HS-27A (cell line): ENCODE measurements around the gene NECTIN1.

Experiments used
- DNase-seq: peaks from one replicate; pipeline ENCODE4 v3.0.0-alpha.2; 2012; ENCODE audit warnings: low read depth, missing footprints

Gene NECTIN1

DNA sequence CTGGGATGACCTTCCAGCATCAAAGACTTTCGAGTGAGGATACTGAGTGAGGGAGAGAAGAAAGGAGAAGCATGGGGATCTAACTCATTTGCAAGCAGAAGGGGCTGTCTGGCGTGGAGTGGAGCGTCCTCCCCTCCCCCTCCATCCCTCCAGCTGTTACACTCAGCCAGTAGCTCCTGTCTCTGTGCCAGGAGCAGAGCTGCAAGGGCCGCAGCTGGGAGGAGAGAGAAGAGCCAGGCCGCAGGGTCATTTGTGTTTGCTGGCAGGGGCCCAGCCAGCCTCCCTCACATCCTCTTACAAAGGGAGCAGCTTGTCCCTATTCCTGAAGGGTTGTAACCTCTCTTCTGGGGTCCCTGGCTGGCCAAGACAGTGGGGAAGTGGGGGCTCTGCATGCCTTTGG is 57.9 kb downstream of the NECTIN1 start:
- DNase-seq, result no peak

DNA sequence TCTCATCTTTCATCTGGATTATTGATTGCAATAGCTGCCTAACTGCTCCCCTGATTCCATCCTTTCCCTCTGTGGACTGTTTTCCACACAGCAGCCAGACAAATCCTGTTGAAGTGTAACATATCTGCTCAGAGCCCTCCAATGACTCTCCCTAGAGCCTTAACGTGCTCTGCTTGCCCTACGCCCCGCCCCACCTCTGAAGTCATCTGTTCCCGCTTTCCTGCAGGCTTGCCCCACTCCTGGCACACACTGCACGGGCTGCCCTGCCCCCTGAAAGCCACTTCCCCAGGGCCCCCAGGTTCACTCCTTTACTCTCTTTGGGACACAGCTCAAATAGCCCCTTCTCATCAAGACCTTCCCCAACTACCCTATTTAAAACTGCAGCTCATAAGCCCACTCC is 59.5 kb downstream of the NECTIN1 start:
- no peak for DNase-seq

- no peak for DNase-seq
Measured at GRCh38 chr11:119668676-119669075, 60.3 kb downstream of the NECTIN1 start.

DNA sequence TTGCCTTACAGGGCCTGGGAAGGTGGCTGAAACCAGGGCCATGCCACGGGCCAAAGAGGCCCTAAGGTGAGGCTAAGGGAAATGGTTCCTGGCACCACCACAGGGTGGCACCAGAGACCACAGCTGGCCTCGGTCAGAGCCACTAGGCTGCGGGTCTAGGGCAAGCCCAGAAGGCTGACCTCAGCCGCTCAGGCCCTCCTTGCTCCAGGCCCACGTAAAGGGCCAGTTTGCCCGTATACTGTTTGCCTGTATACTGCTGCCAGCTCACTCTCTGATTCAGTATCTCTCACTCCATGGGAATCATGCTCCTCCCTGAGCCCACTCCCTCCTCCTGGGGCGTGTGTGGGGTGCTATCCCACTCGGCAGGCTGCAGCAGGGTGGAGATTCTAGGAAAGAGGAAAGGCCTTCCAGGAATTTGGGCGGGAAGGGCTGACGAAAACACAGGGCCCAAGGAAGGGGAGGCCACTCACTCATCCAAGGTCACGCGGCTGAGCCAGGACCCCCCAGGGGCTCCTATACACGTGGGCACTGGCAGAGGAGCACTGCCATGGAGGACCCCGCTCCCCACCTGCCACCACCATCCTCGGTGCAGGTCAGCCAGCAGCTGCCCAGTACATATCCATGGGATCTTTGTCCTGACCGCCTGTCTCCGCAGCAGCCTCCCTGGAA is 62.4 kb downstream of the NECTIN1 start:
- DNase-seq, result peak; percentile 3

DNA sequence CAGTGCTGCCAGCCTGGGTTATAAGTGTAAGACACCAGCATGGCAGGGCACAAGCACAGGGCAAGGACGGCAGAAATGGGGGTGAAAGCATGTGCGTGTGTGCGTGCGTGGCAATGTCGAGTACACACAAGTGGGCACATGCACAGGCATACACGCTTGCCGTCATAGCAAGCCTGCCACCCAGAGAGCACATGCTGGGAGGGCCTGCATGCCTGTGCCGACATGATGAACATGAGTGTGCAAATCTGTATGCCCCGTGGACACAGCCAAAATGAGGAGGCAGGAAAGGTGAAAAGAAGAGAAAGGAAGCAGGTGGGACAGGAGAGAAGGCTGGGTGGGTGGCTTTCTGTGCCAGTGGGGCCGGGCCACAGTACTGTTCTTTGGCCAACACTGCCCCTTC is 62.9 kb downstream of the NECTIN1 start:
- DNase-seq, result no peak

- no peak for DNase-seq
Measured at GRCh38 chr11:119664701-119665420, 64.1 kb downstream of the NECTIN1 start.

DNA sequence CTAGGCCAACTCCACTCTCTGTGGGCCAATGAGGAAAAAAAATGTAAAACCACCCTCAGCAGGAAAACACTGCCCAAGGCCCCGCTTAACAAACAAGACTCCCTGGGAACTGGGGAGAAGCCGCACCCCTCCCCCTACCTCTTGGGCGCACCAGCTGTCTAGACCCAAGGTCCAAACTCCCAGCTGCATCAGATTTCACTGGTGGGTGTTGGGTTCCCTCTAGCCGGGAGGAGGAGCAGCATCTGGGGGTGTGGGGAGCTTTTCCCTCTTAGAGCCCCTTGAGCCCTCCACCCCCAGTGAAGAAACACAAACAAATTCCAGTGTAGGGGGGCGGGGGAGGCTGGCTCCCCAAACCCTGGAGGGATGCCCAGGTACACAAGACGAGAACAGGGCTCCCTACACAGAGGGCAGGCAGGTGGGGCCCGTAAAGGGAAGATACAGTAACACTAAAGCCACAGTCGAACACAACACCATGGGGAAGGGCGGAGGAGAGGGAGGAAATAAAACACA is 64.9 kb downstream of the NECTIN1 start:
- no peak for DNase-seq

GRCh38 chr11:119663279-119663678 is 65.7 kb downstream of the NECTIN1 start:
- no peak for DNase-seq

DNA sequence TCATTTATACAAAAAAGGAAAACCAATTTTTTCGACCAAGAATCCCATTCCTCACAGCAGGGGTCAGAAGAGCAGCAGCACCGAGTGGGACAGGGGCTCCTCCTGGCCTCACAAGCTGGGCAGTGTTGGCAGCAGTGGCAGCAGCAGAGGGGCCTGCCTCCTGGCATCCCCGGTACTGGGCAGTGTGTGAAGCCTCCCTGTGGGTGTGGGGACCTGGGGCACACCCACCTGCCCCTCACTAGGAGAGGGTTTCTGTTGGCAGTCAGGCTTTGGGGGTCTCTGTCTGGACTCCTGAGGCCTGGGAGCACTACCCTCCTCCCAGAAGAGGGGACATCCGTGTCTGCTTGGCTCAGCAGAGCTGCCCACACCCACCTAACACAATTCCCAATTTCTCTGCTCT is 67.8 kb downstream of the NECTIN1 start:
- no peak for DNase-seq

GRCh38 chr11:119659971-119660723 is 68.9 kb downstream of the NECTIN1 start:
- DNase-seq, result no peak

DNA sequence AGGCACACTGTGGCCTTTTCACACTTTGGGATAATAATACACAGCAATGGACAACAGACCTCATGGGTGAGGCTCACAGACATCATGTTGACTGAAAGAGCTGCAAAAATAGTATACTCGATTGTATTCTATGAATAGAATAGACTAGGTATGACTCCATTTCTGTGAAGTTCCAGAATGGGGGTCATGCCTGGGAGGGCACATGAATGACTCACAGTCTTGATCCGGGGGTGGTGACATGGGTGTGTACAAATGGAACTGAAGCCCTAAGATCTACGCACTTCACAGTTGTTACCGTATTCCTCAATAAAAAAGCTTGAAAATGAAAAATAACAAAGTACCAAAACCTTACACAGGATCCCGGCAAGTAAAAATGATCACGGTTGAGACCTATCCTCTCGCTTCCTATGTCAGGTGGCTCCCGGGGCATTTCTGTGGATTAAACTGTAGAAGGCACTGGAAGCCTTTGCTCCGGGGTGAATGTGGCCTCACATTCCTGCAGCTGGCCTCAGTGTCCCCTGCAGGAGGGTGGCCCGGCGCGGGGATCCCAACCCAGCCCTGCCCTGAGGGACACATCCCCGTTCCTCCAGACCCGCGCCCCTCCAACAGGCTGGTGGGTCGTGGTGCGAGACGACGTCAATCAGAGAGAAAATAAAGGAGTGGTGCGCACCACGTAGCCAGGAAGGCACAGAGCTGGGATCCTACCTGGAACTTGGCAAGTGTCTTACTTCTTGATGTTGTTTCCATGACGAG is 75.9 kb downstream of the NECTIN1 start:
- no peak for DNase-seq

DNA sequence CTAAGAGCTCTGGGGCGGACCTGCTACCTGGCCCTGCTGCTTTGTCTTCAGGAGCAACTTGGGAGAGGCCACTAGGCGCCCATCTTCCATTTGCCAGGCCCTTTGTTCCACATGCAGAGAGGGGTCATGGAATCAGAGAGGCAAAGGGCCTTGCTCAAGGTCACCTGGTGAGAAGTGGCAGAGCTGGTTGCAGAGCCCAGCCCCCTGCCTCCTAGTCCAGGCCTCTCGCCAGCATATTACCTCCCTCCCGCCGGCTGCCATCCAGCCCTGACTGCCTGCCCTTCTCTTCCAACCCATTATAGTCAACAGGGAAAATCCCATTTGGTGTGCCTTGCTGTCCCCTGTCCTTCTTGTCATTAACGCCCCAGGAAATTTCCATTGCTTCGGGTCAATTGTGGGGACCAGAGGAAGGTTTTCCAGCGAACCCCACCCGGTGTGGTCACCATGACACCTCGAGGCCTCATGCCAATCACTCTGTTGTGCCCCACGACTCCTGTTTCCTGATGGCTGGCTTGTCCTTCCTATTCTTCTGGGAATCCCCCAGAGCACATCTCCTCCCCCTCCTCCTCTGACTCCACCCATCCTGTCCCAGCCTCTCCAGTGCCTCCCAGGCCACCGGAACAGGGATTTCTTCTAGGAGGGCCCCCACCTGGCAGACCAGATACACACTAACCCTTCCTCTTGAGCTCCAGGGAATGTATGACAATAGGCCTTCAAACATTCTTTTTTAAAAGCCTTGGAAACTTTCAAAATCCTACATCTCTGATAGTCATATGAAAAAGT is 77.0 kb downstream of the NECTIN1 start:
- DNase-seq, result no peak

- DNase-seq, result no peak
Measured at GRCh38 chr11:119650251-119650650, 78.7 kb downstream of the NECTIN1 start.

DNA sequence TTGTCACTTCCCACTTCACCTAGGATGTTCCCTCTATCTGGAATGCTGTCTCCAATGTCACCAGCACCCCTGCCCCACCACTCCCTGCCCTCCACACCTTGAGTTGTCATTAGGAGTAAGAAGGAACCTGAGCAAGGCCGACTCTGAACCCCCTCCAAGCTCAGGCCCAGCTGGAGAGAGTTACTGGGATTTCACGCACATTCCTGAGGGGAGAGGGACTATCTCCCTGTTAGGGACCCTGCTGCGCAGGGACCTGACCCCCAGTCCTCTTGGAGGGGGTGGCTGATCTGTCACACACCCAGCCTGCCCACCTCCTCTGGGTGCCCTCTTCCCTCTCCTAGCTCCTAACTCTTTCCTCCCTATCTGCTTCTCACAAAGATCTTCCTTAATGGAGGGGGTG is 81.7 kb downstream of the NECTIN1 start:
- DNase-seq, result no peak

DNA sequence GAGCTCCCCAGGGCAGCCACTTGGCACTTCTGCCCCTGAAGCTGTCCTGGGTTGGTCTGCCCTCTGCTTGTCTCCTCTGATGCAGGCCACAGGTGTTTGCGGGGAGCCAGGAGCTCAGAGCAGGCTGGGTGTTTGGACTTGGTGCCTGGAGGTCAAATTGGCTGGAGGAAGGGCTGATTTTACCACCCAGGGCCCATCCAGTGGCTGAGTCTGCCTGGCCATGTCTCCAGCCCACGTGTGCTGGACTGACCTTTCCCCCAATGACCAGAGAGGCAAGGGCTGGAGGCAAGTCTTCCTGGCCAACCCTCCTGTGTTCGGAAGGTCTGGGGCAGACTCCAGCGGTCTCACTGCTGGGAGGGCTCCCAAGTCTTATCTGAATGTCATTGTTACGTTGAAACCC is 84.0 kb downstream of the NECTIN1 start:
- no peak for DNase-seq

DNA sequence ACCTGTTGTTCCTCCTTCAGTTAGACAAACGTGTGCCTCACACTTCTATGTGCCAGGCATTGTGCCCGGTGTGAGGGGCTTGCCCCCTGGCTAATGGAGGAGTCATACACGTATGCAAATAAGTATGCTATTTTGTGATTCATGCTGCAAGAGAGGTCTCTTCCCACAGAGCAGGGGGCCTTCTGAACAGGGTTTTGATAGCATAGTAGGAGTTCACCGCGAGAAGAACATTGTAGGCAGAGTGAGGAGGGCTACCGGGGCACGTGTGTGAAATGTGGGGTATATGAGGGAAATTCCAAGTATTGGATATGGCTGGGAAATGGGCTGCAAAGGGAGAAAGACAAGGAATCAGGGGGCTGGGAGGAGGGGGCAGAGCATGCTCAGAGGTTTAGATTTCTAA is 84.5 kb downstream of the NECTIN1 start:
- no peak for DNase-seq

DNA sequence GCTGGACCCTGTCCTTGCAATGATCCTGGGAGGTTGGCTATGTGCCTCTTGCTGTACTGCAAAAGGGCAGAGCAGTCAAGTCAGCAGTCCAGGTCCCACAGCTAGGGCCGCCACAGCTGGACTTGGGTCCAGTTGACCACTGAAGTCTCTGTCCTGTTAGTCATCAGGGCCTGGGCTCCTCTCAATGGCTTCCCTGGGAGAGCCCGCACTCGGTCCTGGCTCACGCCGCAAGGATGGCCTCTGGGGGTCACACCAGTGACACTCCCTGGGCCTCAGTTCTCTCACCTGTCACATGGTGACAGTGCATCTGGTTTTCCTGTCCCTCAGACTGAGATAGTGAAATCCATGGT is 85.1 kb downstream of the NECTIN1 start:
- no peak for DNase-seq

DNA sequence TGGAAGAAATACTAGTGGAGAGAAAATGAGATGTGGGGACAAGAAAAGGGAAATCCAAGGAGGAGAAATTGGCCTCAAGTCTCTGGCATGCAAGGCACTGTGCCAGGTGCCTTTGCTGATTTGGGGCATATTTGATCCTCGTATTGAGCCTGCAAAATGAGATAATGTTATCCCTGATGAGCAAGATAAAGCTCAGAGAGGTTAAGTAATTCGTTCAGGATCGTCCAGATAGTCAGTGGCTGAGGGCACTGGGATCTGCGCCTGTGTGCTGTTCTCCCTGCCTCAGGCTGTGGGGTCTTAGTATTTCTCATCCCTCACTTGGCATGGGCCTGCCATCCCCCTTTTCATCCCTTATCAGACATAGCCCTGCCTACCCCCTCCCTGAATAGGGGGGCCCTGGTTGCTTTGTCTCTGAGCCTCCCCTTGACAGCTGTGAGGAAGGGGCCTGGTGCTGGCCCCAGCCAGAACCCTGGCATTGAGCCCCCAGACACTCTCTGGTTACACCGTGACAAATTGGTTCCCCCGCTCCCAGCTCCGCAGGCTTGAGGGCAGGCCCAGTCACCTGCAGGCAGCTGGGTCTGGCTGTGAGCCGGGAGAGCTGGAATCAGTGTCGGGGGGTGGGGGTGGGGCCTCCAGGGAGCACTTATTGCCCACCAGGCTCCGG is 85.7 kb downstream of the NECTIN1 start:
- DNase-seq, result no peak

DNA sequence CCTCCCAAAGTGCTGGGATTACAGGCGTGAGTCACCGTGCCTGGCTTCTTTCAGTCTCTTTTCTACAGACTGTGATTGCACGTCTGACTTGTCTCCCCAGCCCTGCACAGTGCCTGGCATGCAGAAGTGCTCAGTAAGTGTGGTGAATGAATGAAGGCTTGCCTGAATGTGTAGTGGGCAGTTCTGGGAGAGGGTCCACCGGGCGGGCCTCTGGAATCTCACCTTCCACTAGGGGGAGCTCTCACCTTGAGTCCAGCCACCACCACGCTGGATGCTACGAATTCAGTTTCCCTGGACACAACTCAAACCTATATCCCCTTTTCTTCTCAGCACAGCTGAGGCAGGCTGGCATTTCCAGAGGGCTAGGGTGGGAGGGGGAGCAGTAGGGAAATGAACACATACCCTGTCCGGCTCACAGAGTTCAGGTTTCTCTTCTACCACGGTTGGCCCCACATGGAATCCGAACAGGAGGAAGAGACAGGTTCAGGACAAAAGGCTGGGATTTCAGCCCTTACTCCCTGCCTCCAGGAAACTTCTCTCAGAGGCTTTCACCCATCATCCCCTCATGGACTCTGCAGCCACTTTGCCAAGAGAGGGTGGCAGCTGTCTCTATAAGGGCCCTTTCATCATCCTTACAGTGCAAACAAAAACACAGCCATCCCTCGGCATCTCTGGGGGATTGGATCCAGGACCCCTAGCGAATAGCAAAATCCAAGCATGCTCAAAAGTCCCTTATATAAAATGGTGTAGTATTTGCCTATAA is 86.8 kb downstream of the NECTIN1 start:
- no peak for DNase-seq

DNA sequence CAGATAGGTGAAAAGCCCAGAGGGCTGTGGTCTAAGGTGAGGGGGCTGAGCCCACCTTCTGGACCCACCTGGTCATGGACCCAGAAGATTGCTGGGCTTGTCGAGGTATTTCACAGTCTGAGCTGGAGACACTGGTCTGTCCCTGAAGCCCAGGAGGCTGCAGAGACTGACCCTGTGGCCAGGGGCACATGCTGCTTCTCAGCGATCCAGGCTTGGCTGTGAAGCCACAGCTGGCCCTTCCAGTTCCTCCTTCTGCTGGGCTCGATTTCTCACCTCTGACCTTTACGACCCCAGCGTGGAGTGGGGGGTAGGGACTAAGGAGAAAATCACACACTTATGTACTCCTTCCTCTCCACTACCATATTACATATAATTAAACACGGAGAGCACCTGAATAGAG is 88.5 kb downstream of the NECTIN1 start:
- no peak for DNase-seq
